NB4 (cell line): ENCODE results near the gene RBMS3.

ENCODE experiments used
- POLR2A ChIP-seq: IDR thresholded peaks from 2 replicates; pipeline ENCODE4 v1.6.1; 2011; ENCODE audit warnings: mild to moderate bottlenecking; ENCODE audit not compliant: insufficient read length; ENCODE audit errors: extremely low read depth
- TF ChIP-seq, protein P1 (sequence below): IDR thresholded peaks from one replicate; pipeline ENCODE4 v1.5.1; 2012; ENCODE audit warnings: low read depth, low read length
- TF ChIP-seq, protein P2 (sequence below): IDR thresholded peaks from 2 replicates; pipeline ENCODE4 v1.6.1; 2011; ENCODE audit warnings: low read depth, low read length

DNA sequence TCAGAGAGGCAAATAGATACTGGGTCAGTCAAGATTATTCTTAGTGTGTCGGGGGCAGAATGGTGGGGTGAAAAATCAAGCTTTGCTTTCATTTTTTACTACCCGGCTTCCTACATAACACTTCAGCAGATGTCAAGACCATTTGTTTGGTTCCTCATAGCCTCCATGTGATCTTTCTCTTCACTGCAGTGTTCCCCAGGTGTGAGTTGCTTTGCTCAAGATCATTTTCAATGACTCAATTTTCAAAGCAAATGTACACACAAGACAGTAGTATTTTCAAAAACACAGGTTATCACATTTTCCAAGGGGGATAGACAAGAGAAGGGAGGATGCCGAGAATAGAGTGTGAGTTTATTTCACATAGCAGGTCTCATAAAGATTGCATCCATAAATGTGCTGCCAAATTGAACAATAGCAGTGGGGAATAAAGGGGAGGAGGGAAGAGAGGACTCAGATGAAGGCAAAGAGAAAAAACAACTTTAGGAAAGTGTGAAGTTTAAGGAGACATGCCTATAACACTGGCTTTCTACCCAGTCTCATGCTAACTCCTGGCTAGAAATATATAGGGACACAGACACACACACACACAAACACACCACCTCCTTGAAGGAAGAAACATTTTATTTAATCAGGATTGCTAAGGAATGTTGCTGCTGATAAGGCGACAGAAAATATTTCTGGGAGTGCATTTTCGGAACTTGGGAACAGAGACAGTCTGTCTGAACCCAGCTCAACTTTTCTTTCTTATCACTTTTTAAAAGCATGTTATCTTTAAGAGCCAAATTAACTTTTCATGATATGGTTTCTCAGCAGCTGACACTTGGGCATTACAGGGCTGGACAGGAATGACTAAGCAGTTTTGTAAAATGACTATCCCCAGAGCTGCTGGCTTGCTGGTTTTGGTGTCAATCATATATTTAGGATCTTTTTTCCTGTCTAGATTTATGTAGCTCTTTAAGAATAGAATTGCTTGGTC is 402.4 kb downstream of the RBMS3 start:
- TF ChIP-seq, protein P1, sequence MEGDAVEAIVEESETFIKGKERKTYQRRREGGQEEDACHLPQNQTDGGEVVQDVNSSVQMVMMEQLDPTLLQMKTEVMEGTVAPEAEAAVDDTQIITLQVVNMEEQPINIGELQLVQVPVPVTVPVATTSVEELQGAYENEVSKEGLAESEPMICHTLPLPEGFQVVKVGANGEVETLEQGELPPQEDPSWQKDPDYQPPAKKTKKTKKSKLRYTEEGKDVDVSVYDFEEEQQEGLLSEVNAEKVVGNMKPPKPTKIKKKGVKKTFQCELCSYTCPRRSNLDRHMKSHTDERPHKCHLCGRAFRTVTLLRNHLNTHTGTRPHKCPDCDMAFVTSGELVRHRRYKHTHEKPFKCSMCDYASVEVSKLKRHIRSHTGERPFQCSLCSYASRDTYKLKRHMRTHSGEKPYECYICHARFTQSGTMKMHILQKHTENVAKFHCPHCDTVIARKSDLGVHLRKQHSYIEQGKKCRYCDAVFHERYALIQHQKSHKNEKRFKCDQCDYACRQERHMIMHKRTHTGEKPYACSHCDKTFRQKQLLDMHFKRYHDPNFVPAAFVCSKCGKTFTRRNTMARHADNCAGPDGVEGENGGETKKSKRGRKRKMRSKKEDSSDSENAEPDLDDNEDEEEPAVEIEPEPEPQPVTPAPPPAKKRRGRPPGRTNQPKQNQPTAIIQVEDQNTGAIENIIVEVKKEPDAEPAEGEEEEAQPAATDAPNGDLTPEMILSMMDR: no peak
- TF ChIP-seq POLR2A: no peak
- TF ChIP-seq, protein P2, sequence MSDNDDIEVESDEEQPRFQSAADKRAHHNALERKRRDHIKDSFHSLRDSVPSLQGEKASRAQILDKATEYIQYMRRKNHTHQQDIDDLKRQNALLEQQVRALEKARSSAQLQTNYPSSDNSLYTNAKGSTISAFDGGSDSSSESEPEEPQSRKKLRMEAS: no peak
